Measurements from ENCODE around the gene PTGIS. TPM values are rescaled to one million over a fixed set of nuclear protein-coding genes. Genes with fewer than 3 reads are reported as not detected.

Gene PTGIS
- total RNA-seq, 1 donor from 2014 or later = 72.1 TPM

DNA sequence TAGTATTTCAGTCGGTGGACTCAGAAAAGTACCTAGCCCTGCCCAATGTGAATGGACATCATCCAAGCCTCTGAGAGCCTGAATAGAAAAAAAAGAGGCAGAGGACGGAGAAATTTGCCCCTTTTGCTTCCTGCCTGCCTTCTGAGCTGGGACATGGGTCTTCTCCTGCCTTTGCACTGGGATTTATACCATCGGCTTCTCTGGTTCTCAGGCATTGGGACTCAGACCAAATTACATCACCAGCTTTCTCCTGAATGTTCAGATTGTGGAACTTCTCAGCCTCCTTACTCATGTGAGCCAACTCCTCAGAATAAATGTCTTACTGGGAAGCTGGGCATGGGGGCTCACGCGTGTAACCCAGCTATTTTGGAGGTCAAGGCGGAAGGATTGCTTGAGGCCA is 105.3 kb downstream of the PTGIS start:
- Mint-ChIP-seq H3K4me1 (ENCODE audit: unreplicated experiment) (no peaks in the 10 kb centered on the region), H3K27me3 (ENCODE audit: unreplicated experiment) (peaks cover 28% of the 10 kb centered on the region), H3K36me3 (ENCODE audit: unreplicated experiment) (peaks cover 8% of the 10 kb centered on the region), H3K27ac (ENCODE audit: unreplicated experiment) (no peak overlapping the region), H3K9me3 (ENCODE audit: unreplicated experiment) (no peaks in the 10 kb centered on the region), H3K4me3 (ENCODE audit: unreplicated experiment) (no peak overlapping the region)
- no peak for DNase-seq (ENCODE audit: extremely low spot score, unreplicated experiment)
- TF ChIP-seq, protein P1, sequence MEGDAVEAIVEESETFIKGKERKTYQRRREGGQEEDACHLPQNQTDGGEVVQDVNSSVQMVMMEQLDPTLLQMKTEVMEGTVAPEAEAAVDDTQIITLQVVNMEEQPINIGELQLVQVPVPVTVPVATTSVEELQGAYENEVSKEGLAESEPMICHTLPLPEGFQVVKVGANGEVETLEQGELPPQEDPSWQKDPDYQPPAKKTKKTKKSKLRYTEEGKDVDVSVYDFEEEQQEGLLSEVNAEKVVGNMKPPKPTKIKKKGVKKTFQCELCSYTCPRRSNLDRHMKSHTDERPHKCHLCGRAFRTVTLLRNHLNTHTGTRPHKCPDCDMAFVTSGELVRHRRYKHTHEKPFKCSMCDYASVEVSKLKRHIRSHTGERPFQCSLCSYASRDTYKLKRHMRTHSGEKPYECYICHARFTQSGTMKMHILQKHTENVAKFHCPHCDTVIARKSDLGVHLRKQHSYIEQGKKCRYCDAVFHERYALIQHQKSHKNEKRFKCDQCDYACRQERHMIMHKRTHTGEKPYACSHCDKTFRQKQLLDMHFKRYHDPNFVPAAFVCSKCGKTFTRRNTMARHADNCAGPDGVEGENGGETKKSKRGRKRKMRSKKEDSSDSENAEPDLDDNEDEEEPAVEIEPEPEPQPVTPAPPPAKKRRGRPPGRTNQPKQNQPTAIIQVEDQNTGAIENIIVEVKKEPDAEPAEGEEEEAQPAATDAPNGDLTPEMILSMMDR (IDR thresholded peaks at IDR 0.05) = no peak

DNA sequence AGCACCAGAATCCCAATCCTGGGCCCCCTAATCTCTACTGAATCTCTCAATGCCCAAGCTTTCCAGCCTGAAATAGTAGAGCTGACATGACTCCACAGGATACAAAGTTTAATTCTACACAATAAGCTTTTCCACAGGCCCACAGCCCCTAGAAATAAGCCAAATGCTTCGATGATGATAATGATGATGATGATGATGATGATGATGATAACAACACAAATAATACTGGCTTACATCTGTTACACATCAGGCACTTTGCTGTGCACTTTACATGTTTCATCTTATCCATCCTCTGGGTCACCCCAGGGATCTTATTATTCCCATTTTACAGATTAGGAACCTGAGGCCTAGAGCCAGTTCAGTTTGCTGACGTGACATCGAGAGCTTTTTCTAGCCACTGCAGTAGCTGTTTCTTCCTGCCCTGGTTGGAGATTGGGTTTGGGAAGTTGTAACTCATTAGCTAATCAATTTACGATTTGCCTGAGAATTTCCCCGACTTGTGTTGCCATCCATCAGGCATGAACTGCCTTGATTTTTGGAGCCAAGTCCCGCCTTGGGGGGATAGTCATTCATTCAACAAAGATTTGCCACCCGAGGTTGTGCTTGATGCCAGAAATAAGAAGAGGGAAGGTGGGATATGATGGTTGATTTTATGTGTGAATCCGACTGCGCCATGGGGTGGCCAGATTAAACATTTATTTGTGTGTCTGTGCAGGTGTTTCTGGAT is 105.9 kb downstream of the PTGIS start:
- no peak overlapping the region for H3K27ac Mint-ChIP-seq (ENCODE audit: unreplicated experiment)
- H3K27me3 Mint-ChIP-seq (ENCODE audit: unreplicated experiment) = peaks cover 28% of the 10 kb centered on the region
- H3K4me3 Mint-ChIP-seq (ENCODE audit: unreplicated experiment) = no peak overlapping the region
- no peaks in the 10 kb centered on the region for H3K4me1 Mint-ChIP-seq (ENCODE audit: unreplicated experiment)
- no peaks in the 10 kb centered on the region for H3K9me3 Mint-ChIP-seq (ENCODE audit: unreplicated experiment)
- H3K36me3 Mint-ChIP-seq (ENCODE audit: unreplicated experiment) = peaks cover 4% of the 10 kb centered on the region
- DNase-seq (ENCODE audit: extremely low spot score, unreplicated experiment) = no peak
- TF ChIP-seq, protein P1 (IDR thresholded peaks at IDR 0.05) = no peak

DNA sequence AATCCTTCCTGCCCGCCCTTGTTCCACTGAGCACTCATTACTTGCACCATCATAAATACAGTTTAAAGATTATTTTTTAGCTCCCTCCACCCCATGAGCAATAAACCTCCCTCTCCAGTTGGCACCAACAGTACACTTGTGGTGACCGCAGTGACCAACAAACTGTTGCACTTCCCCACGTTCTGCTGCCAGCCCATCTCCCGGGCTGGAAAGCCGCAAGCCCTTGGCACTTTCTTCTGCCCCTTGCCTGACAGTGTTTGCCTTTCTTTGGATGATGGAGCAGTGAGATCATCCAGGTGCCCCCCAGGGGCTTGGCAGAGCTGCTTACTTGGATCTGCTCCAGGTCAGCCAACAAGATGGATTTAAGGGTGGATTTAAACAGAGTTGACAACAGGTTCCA is 107.0 kb downstream of the PTGIS start:
- H3K36me3 Mint-ChIP-seq (ENCODE audit: unreplicated experiment) = peaks cover 8% of the 10 kb centered on the region
- H3K4me3 Mint-ChIP-seq (ENCODE audit: unreplicated experiment) = no peak overlapping the region
- DNase-seq (ENCODE audit: extremely low spot score, unreplicated experiment) = no peak
- H3K9me3 Mint-ChIP-seq (ENCODE audit: unreplicated experiment) = no peaks in the 10 kb centered on the region
- TF ChIP-seq, protein P1 (IDR thresholded peaks at IDR 0.05) = no peak
- H3K27ac Mint-ChIP-seq (ENCODE audit: unreplicated experiment) = no peak overlapping the region
- H3K27me3 Mint-ChIP-seq (ENCODE audit: unreplicated experiment) = peaks cover 37% of the 10 kb centered on the region
- H3K4me1 Mint-ChIP-seq (ENCODE audit: unreplicated experiment) = no peaks in the 10 kb centered on the region

DNA sequence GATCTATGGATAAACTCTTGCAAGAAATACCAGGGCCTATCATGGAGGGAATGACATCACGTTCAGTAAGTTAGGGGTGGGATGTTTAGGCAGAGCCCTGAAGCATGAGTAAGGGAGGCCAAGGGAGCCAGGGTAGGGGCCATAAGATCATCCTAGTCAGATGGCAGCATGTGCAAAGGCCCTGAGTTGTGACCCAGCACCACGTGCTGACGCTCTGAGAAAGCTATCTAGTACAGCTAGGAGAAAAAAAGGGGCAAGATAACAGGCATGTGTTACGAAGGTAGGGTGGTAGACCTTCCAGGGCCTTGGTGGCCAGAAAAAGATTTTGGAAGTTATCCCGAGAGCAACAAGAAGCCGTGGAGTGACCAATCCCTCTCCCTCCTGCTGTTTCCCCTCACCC is 107.8 kb downstream of the PTGIS start:
- Mint-ChIP-seq H3K4me3 (ENCODE audit: unreplicated experiment) (no peak overlapping the region), H3K27me3 (ENCODE audit: unreplicated experiment) (peaks cover 39% of the 10 kb centered on the region), H3K27ac (ENCODE audit: unreplicated experiment) (no peak overlapping the region), H3K9me3 (ENCODE audit: unreplicated experiment) (no peaks in the 10 kb centered on the region), H3K4me1 (ENCODE audit: unreplicated experiment) (no peaks in the 10 kb centered on the region), H3K36me3 (ENCODE audit: unreplicated experiment) (peaks cover 9% of the 10 kb centered on the region)
- DNase-seq (ENCODE audit: extremely low spot score, unreplicated experiment) = no peak
- TF ChIP-seq, protein P1 (IDR thresholded peaks at IDR 0.05) = no peak

DNA sequence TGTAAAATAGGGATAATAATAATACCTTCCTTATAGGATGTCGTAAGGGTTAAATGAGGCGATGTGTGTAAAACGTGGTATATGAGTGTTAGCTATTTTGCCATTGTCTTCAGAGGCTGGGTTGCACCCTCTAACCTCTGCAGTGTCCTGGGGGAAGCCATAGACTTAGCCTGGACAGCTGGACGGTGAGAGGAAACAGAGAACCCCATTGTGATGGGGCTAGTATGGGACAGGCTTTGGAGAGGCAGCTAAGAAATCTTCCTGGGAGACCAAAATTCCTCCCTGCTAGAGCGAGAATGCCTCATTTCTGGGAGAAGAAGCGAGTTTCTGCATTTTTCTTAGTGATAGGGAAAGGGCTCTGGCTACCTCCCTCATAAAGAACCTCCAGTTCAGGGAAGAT is 108.3 kb downstream of the PTGIS start:
- no peak for DNase-seq (ENCODE audit: extremely low spot score, unreplicated experiment)
- Mint-ChIP-seq H3K4me1 (ENCODE audit: unreplicated experiment) (no peaks in the 10 kb centered on the region), H3K4me3 (ENCODE audit: unreplicated experiment) (no peak overlapping the region), H3K36me3 (ENCODE audit: unreplicated experiment) (peaks cover 9% of the 10 kb centered on the region), H3K9me3 (ENCODE audit: unreplicated experiment) (no peaks in the 10 kb centered on the region), H3K27ac (ENCODE audit: unreplicated experiment) (no peak overlapping the region), H3K27me3 (ENCODE audit: unreplicated experiment) (peaks cover 43% of the 10 kb centered on the region)
- TF ChIP-seq, protein P1 (IDR thresholded peaks at IDR 0.05) = no peak

Measured in osteocyte (in vitro differentiated cells).